ENCODE results near the gene TEAD1. TPM values are rescaled to one million over a fixed set of nuclear protein-coding genes. Genes with fewer than 3 reads are reported as not detected.
A peak's percentile ranks its signal among the peaks of the same experiment; 100 is the strongest.

TEAD1 gene
- total and polyA plus RNA-seq, 8 donors, result 5.9 to 35.1 (median 22.0) TPM

DNA sequence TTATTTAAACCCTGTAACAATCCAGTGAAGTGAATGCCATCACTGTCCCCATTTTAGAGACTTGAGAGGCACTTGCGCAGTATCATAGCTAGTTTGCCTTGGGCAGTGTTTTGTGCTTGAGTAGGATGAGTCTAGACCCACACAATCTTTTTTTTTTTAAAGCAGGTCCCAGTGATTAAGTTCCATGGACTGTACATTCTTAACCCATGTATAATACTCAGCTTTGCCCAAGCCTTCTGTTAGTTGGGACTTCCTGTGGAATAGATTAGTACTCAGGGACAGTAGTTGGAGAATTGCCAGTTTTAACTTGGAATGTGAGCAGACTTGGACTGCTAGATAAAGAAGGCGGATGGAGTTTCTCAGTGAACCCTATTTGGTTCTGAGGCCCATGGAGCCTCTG, 226.3 kb downstream of the TEAD1 start:
- Histone ChIP-seq H3K27ac (no peak overlapping the region), H3K4me3 (no peak overlapping the region), H3K36me3 (no peaks in the 10 kb centered on the region), H3K9me3 (no peaks in the 10 kb centered on the region), H3K4me1 (peaks cover 0 to 16% (median 3%) of the 10 kb centered on the region in 3 donors), H3K27me3 (no peaks in the 10 kb centered on the region)
- WGBS, 2 donors, result 57 to 70% methylated on average over 2 of the region's 2 CpGs
- TF ChIP-seq, protein P1, sequence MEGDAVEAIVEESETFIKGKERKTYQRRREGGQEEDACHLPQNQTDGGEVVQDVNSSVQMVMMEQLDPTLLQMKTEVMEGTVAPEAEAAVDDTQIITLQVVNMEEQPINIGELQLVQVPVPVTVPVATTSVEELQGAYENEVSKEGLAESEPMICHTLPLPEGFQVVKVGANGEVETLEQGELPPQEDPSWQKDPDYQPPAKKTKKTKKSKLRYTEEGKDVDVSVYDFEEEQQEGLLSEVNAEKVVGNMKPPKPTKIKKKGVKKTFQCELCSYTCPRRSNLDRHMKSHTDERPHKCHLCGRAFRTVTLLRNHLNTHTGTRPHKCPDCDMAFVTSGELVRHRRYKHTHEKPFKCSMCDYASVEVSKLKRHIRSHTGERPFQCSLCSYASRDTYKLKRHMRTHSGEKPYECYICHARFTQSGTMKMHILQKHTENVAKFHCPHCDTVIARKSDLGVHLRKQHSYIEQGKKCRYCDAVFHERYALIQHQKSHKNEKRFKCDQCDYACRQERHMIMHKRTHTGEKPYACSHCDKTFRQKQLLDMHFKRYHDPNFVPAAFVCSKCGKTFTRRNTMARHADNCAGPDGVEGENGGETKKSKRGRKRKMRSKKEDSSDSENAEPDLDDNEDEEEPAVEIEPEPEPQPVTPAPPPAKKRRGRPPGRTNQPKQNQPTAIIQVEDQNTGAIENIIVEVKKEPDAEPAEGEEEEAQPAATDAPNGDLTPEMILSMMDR (IDR thresholded peaks at IDR 0.05), result no peak
- peak; percentile 45 to 84 (median 68) for ATAC-seq
- intact Hi-C loops (cut with DNase I), result no loop called here
- no peak for DNase-seq
- no peak for FAIRE-seq

DNA sequence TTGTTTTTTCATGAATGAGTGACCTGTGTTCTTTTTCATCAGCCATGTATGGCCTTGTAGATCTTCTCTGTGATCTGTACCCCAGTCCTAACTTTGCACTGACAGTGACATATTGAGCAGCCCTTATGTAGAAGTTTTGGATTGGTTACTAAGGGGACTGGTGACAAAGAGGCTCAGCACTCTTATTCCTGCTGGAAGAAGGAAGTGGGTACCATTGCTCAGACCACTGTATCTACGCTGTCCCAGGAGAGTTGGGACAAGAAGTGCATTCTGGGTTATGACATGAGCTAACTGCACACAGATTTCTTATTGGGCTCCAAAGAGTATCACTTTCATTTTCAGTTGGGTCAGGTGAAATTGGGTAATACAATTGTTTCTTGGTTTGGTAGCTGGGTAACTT, 227.1 kb downstream of the TEAD1 start:
- ATAC-seq (no peak), FAIRE-seq (no peak), DNase-seq (no peak)
- 96 to 100% methylated on average over 1 of the region's 1 CpG for WGBS, 2 donors
- no peak overlapping the region for H3K4me3 ChIP-seq
- H3K9me3 ChIP-seq, result no peaks in the 10 kb centered on the region
- TF ChIP-seq, protein P1 (IDR thresholded peaks at IDR 0.05), result no peak
- intact Hi-C loops (cut with DNase I), result no loop called here
- peaks cover 0 to 16% (median 3%) of the 10 kb centered on the region in 3 donors for H3K4me1 ChIP-seq
- no peak overlapping the region for H3K27ac ChIP-seq
- no peaks in the 10 kb centered on the region for H3K27me3 ChIP-seq
- H3K36me3 ChIP-seq, result no peaks in the 10 kb centered on the region

DNA sequence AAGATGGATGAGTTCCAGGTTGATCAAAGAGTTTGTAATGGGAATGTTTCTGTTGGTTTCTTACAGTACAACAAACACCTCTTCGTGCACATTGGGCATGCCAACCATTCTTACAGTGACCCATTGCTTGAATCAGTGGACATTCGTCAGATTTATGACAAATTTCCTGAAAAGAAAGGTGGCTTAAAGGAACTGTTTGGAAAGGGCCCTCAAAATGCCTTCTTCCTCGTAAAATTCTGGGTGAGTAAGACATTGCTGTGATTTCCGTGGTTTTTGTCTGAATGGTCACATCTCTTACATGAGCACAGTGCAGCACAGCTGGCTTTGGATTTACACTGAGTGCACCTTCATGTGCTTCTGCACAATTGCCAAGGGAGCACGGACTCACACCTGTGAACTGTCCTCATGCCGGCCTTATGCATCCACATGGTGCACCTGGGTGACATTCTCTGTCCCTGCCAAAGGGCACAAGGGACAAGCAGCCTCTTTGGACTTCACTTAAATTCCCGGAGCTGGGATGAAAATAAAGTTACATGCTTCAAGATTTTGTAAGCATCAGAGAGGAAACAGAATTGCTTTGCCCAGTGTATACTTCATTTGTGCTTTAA, 227.8 kb downstream of the TEAD1 start:
- DNase-seq (no peak), FAIRE-seq (no peak), ATAC-seq (no peak)
- Histone ChIP-seq H3K4me1 (peaks cover 0 to 14% (median 3%) of the 10 kb centered on the region in 3 donors), H3K36me3 (no peaks in the 10 kb centered on the region), H3K27ac (no peak overlapping the region), H3K9me3 (no peaks in the 10 kb centered on the region), H3K4me3 (no peak overlapping the region), H3K27me3 (no peaks in the 10 kb centered on the region)
- intact Hi-C loops (cut with DNase I), result no loop called here
- 92% methylated on average over 7 of the region's 7 CpGs for WGBS, 2 donors
- TF ChIP-seq, protein P1 (IDR thresholded peaks at IDR 0.05), result no peak

DNA sequence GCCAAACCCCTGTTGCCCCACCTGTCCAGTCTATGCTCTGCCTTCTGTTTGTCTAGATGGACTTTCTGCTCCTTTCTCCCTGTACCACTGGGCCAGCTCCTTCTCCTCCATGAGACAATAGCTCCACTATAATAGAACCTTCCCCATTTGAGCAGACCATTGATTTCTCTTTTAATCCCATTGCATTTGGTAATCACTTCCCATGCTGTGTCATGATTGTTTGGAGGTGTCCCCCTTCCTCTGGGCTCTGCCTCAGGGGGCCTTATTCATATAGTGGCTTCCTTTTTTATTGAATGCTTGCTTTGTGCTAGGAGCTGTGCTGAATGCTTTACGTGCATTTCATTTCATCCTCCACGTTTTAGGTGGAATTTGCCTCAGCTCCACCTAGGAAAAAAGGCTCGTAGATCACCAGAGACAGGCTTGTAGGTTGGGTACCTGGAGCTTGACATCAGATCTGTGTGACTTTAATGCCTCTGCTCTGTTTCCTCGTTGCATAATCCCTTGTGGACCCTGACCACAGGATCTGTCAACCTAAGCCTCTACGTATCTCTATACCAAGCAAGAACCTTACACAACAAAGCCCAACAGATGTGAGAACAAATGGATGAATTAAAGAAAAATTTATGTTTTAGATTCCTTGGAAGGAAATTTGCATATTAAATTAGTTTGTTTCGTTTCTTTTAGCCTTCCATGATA, 228.7 kb downstream of the TEAD1 start:
- intact Hi-C loops (cut with DNase I), result no loop called here
- no peak overlapping the region for H3K27ac ChIP-seq
- no peak for FAIRE-seq

More for the DNA sequence above, 228.7 kb downstream of the TEAD1 start:
- TF ChIP-seq, protein P1 (IDR thresholded peaks at IDR 0.05), result no peak
- Histone ChIP-seq H3K27me3 (no peaks in the 10 kb centered on the region), H3K4me3 (no peak overlapping the region), H3K9me3 (no peaks in the 10 kb centered on the region), H3K36me3 (no peaks in the 10 kb centered on the region), H3K4me1 (peaks cover 0 to 6% (median 0%) of the 10 kb centered on the region in 3 donors)
- DNase-seq (no peak), ATAC-seq (no peak)
- WGBS, 2 donors, result 87 to 95% methylated on average over 6 of the region's 6 CpGs
